H1 (cell line): ENCODE data around the gene SF3B3. TPM values are rescaled to one million over a fixed set of nuclear protein-coding genes. Genes with fewer than 3 reads are reported as not detected.

Experiments used
- BACH1 ChIP-seq: IDR thresholded peaks from 2 replicates; pipeline ENCODE4 v1.6.1; 2012; ENCODE audit warnings: low read length, improper control_type of control experiment
- CHD1 ChIP-seq: IDR thresholded peaks from 2 replicates; pipeline ENCODE4 v1.6.1; 2012; ENCODE audit warnings: low read depth, low read length, improper control_type of control experiment
- CHD7 ChIP-seq: fragments of 300-600 bp; sonication (generic); IDR thresholded peaks from 2 replicates; pipeline ENCODE4 v1.7.1; 2012; ENCODE audit warnings: low read length, moderate library complexity, mild to moderate bottlenecking, inconsistent platforms; ENCODE audit not compliant: insufficient replicate concordance
- CTBP2 ChIP-seq: IDR thresholded peaks from 2 replicates; pipeline ENCODE4 v1.7.0; 2011; ENCODE audit warnings: borderline replicate concordance, mild to moderate bottlenecking, moderate library complexity, mixed read lengths, low read length; ENCODE audit not compliant: insufficient read depth, insufficient read length
- GABPA ChIP-seq: IDR thresholded peaks from 2 replicates; pipeline ENCODE4 v1.6.1; 2011; ENCODE audit warnings: mild to moderate bottlenecking, low read length, moderate library complexity, borderline replicate concordance; ENCODE audit not compliant: insufficient read depth
- MAX ChIP-seq: IDR thresholded peaks from 2 replicates; pipeline ENCODE4 v1.6.1; 2012; ENCODE audit warnings: inconsistent platforms
- RAD21 ChIP-seq, 2 experiments: IDR thresholded peaks in 1 of 2; conservative IDR thresholded peaks in 1 of 2; 2 replicates each; pipeline ENCODE4 v1.6.1; 2011; ENCODE audit warnings: low read depth in 2 of 2, low read length in 2 of 2, improper control_type of control experiment in 1 of 2, inconsistent platforms in 1 of 2, mild to moderate bottlenecking in 1 of 2, moderate library complexity in 1 of 2
- TEAD4 ChIP-seq: IDR thresholded peaks from 2 replicates; pipeline ENCODE4 v1.6.1; 2012; ENCODE audit warnings: low read depth, low read length, inconsistent platforms, mixed read lengths
- polyA plus RNA-seq, 7 experiments: library from polyadenylated mRNA; depleted of rRNA in 3 of 7; stranded (reverse) in 5 of 7; unstranded in 2 of 7; fragments of >200 nt in 5 of 7; fragments of 200-250 nt in 2 of 7; gene quantifications; 1 replicate in 5 of 7; 2 replicates in 1 of 7; 4 replicates in 1 of 7; pipeline versions ENCODE4 v1.2.1 to v1.2.3, GENCODE V29; 2011 to 2013; ENCODE audit warnings: missing spikeins in 2 of 7, mixed read lengths in 2 of 7
- total RNA-seq: library from RNA; stranded (reverse); fragmentation: NEBNext Ultra II Directional; extraction: Animal tissue kit (Norgen Biotek cat#: 25700); gene quantifications from 2 replicates; pipeline ENCODE4 v1.2.1, GENCODE V29; 2021

The SF3B3 gene
- total and polyA plus RNA-seq, 2 of the 8 experiments (the other 6 are each of a cell fraction or from before 2014, with no cell fraction given) = 241 to 521 TPM

GRCh38 chr16:70601576-70602575 is 78.3 kb downstream of the SF3B3 start (continued):
- TF ChIP-seq TEAD4 (no peak), GABPA (no peak), MAX (no peak), RAD21 (IDR thresholded peaks at IDR 0.05 in 1 of 2, conservative IDR thresholded peaks at IDR 0.05 in 1 of 2; ENCODE audit: low read depth in 2 of 2, low read length in 2 of 2) (no peak), CHD1 (no peak), CTBP2 (no peak), BACH1 (no peak), CHD7 (no peak)
- TF ChIP-seq, all 59 proteins: peak for 0
